SK-N-SH treated with all-trans-retinoic acid at 6 μM for 48 hours (cell line): Measurements from ENCODE around the gene PPP2R2C.

Experiments used
- ATAC-seq: fragments of 200-7000 bp; cut with Tn5 transposase; 3 replicates; pipeline ENCODE4 v1.9.1; 2020; ENCODE audit warnings: mild to moderate bottlenecking, moderate library complexity
- ARNTL ChIP-seq: fragments of 450-650 bp; formaldehyde crosslinking; IDR thresholded peaks from 2 replicates; pipeline ENCODE4 v1.5.0; 2020; ENCODE audit warnings: low read depth, mild to moderate bottlenecking, moderate library complexity, borderline replicate concordance
- BACH2 ChIP-seq: fragments of 250-450 bp; sonication (Bioruptor Pico); IDR thresholded peaks from 2 replicates; pipeline ENCODE4 v1.9.0; 2021; ENCODE audit warnings: mild to moderate bottlenecking, borderline replicate concordance
- CSDC2 ChIP-seq: fragments of 250-450 bp; sonication (Bioruptor Pico); IDR thresholded peaks from 2 replicates; pipeline ENCODE4 v1.5.0; 2020; ENCODE audit warnings: mild to moderate bottlenecking, moderate library complexity
- ESRRG ChIP-seq: fragments of 250-450 bp; sonication (Bioruptor Pico); IDR thresholded peaks from 2 replicates; pipeline ENCODE4 v1.6.1; 2021; ENCODE audit warnings: mild to moderate bottlenecking
- GLIS3 ChIP-seq: fragments of 250-450 bp; sonication (Bioruptor Pico); IDR thresholded peaks from 2 replicates; pipeline ENCODE4 v1.5.0; 2020; ENCODE audit warnings: mild to moderate bottlenecking, moderate library complexity
- ISL1 ChIP-seq: fragments of 250-450 bp; sonication (Bioruptor Pico); IDR thresholded peaks from 2 replicates; pipeline ENCODE4 v2.1.2; 2022; ENCODE audit warnings: mild to moderate bottlenecking, moderate library complexity
- OSR1 ChIP-seq: fragments of 250-450 bp; sonication (Bioruptor Pico); IDR thresholded peaks from 2 replicates; pipeline ENCODE4 v1.8.0; 2022; ENCODE audit warnings: moderate library complexity, mild to moderate bottlenecking, inconsistent platforms
- PPARA ChIP-seq: fragments of 250-450 bp; sonication (Bioruptor Pico); IDR thresholded peaks from 2 replicates; pipeline ENCODE4 v1.5.0; 2020; ENCODE audit warnings: mild to moderate bottlenecking, borderline replicate concordance
- RARB ChIP-seq: fragments of 250-450 bp; sonication (Bioruptor Pico); IDR thresholded peaks from 2 replicates; pipeline ENCODE4 v1.8.0; 2021; ENCODE audit warnings: mild to moderate bottlenecking, moderate library complexity
- SNAI2 ChIP-seq: fragments of 250-450 bp; sonication (Bioruptor Pico); IDR thresholded peaks from 2 replicates; pipeline ENCODE4 v1.5.0; 2020; ENCODE audit warnings: mild to moderate bottlenecking, moderate library complexity
- TCF4 ChIP-seq: fragments of 250-450 bp; sonication (Bioruptor Pico); IDR thresholded peaks from 2 replicates; pipeline ENCODE4 v1.8.0; 2021; ENCODE audit warnings: mild to moderate bottlenecking, moderate library complexity, borderline replicate concordance
- TOX ChIP-seq: fragments of 250-450 bp; sonication (Bioruptor Pico); IDR thresholded peaks from 2 replicates; pipeline ENCODE4 v1.8.0; 2021; ENCODE audit warnings: mild to moderate bottlenecking, moderate library complexity, borderline replicate concordance
- ZC3H10 ChIP-seq: fragments of 250-450 bp; sonication (Bioruptor Pico); IDR thresholded peaks from 2 replicates; pipeline ENCODE4 v1.5.1; 2021; ENCODE audit warnings: mild to moderate bottlenecking, moderate library complexity
- ZFP3 ChIP-seq: fragments of 250-450 bp; sonication (Bioruptor Pico); IDR thresholded peaks from 2 replicates; pipeline ENCODE4 v1.5.0; 2020; ENCODE audit warnings: mild to moderate bottlenecking, moderate library complexity
- ZFP30 ChIP-seq: fragments of 450-650 bp; formaldehyde crosslinking; IDR thresholded peaks from 2 replicates; pipeline ENCODE4 v1.5.0; 2022; ENCODE audit warnings: mild to moderate bottlenecking, moderate library complexity
- ZNF565 ChIP-seq: fragments of 450-650 bp; formaldehyde crosslinking; conservative IDR thresholded peaks from 2 replicates; pipeline ENCODE4 v1.5.0; 2020; ENCODE audit warnings: low read depth, mild to moderate bottlenecking, moderate library complexity
- ZNF70 ChIP-seq: fragments of 450-650 bp; formaldehyde crosslinking; IDR thresholded peaks from 2 replicates; pipeline ENCODE4 v1.5.0; 2020; ENCODE audit warnings: mild to moderate bottlenecking, moderate library complexity
- ZNF8 ChIP-seq: fragments of 450-650 bp; formaldehyde crosslinking; IDR thresholded peaks from 2 replicates; pipeline ENCODE4 v1.5.0; 2020; ENCODE audit warnings: mild to moderate bottlenecking, moderate library complexity
- TF ChIP-seq, protein P1 (sequence below): fragments of 250-450 bp; sonication (Bioruptor Pico); IDR thresholded peaks from 2 replicates; pipeline ENCODE4 v1.8.0; 2020; ENCODE audit warnings: mild to moderate bottlenecking, moderate library complexity, borderline replicate concordance
- TF ChIP-seq, protein P2 (sequence below): fragments of 250-450 bp; sonication (Bioruptor Pico); IDR thresholded peaks from 2 replicates; pipeline ENCODE4 v1.8.0; 2021; ENCODE audit warnings: low read depth, mild to moderate bottlenecking, moderate library complexity, borderline replicate concordance
- TF ChIP-seq, protein P3 (sequence below): fragments of 250-450 bp; sonication (Bioruptor Pico); IDR thresholded peaks from 2 replicates; pipeline ENCODE4 v1.5.1; 2020; ENCODE audit warnings: low read depth, mild to moderate bottlenecking, moderate library complexity
- TF ChIP-seq, protein P4 (sequence below): fragments of 250-450 bp; sonication (Bioruptor Pico); IDR thresholded peaks from 2 replicates; pipeline ENCODE4 v1.5.1; 2021; ENCODE audit warnings: mild to moderate bottlenecking, moderate library complexity
- TF ChIP-seq, protein P5 (sequence below): fragments of 250-450 bp; sonication (Bioruptor Pico); IDR thresholded peaks from 2 replicates; pipeline ENCODE4 v1.5.0; 2020; ENCODE audit warnings: mild to moderate bottlenecking, moderate library complexity

The PPP2R2C gene

DNA sequence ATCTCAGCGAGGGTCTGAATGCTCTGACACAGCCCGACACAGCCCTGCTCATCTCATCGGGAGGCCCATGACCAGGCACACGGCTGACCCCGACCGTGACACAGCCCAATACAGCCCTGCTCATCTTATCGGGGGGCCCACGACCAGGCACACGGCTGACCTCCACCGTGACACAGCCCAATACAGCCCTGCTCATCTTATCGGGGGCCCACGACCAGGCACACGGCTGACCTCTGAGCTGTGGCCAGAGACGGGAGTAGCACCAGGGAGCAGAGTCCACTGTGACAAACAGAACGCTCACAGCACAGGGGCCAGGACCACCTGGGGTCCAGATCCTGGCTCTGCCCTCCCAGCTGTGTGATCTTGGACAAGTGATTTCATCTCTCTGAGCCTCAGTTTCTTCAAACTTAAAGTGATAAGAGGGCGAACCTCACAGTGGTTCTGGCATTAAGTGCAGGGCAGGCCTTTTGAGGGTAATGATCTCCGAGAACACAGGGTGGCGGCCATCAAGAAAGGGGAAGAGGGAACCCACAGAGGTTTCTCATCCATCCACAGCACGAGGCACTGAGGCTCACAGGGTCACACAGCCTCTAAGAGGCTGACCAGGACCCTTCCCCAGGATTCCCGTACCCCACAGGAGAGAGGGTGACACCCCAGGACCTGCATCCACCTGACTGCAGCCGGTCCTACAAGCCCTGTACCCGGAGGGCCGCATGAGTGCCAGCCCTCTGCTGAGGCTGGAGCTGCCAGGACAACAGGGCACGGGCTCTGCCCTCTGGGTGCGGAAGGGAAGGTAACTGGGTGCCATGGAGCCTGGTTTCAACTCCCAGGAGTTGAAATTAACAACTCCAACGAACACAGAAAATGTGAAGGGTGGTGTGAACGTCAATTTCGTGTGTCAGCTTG, 142.7 kb downstream of the PPP2R2C start:
- ATAC-seq = no peak
- TF ChIP-seq ISL1 (no peak), ZFP3 (CRISPR knock-in tag) (no peak), GLIS3 (CRISPR knock-in tag) (no peak), SNAI2 (CRISPR knock-in tag) (no peak), OSR1 (CRISPR knock-in tag) (no peak), ZNF70 (CRISPR knock-in tag) (no peak), ZFP30 (CRISPR knock-in tag) (no peak), ESRRG (CRISPR knock-in tag) (no peak)
- TF ChIP-seq, protein P1, sequence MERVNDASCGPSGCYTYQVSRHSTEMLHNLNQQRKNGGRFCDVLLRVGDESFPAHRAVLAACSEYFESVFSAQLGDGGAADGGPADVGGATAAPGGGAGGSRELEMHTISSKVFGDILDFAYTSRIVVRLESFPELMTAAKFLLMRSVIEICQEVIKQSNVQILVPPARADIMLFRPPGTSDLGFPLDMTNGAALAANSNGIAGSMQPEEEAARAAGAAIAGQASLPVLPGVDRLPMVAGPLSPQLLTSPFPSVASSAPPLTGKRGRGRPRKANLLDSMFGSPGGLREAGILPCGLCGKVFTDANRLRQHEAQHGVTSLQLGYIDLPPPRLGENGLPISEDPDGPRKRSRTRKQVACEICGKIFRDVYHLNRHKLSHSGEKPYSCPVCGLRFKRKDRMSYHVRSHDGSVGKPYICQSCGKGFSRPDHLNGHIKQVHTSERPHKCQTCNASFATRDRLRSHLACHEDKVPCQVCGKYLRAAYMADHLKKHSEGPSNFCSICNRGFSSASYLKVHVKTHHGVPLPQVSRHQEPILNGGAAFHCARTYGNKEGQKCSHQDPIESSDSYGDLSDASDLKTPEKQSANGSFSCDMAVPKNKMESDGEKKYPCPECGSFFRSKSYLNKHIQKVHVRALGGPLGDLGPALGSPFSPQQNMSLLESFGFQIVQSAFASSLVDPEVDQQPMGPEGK (CRISPR knock-in tag) = no peak
- TF ChIP-seq, protein P2, sequence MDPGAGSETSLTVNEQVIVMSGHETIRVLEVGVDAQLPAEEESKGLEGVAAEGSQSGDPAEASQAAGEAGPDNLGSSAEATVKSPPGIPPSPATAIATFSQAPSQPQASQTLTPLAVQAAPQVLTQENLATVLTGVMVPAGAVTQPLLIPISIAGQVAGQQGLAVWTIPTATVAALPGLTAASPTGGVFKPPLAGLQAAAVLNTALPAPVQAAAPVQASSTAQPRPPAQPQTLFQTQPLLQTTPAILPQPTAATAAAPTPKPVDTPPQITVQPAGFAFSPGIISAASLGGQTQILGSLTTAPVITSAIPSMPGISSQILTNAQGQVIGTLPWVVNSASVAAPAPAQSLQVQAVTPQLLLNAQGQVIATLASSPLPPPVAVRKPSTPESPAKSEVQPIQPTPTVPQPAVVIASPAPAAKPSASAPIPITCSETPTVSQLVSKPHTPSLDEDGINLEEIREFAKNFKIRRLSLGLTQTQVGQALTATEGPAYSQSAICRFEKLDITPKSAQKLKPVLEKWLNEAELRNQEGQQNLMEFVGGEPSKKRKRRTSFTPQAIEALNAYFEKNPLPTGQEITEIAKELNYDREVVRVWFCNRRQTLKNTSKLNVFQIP (CRISPR knock-in tag) = no peak
- TF ChIP-seq, protein P3, sequence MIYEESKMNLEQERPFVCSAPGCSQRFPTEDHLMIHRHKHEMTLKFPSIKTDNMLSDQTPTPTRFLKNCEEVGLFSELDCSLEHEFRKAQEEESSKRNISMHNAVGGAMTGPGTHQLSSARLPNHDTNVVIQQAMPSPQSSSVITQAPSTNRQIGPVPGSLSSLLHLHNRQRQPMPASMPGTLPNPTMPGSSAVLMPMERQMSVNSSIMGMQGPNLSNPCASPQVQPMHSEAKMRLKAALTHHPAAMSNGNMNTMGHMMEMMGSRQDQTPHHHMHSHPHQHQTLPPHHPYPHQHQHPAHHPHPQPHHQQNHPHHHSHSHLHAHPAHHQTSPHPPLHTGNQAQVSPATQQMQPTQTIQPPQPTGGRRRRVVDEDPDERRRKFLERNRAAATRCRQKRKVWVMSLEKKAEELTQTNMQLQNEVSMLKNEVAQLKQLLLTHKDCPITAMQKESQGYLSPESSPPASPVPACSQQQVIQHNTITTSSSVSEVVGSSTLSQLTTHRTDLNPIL = no peak
- TF ChIP-seq, protein P4, sequence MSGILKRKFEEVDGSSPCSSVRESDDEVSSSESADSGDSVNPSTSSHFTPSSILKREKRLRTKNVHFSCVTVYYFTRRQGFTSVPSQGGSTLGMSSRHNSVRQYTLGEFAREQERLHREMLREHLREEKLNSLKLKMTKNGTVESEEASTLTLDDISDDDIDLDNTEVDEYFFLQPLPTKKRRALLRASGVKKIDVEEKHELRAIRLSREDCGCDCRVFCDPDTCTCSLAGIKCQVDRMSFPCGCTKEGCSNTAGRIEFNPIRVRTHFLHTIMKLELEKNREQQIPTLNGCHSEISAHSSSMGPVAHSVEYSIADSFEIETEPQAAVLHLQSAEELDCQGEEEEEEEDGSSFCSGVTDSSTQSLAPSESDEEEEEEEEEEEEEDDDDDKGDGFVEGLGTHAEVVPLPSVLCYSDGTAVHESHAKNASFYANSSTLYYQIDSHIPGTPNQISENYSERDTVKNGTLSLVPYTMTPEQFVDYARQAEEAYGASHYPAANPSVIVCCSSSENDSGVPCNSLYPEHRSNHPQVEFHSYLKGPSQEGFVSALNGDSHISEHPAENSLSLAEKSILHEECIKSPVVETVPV (CRISPR knock-in tag) = no peak

DNA sequence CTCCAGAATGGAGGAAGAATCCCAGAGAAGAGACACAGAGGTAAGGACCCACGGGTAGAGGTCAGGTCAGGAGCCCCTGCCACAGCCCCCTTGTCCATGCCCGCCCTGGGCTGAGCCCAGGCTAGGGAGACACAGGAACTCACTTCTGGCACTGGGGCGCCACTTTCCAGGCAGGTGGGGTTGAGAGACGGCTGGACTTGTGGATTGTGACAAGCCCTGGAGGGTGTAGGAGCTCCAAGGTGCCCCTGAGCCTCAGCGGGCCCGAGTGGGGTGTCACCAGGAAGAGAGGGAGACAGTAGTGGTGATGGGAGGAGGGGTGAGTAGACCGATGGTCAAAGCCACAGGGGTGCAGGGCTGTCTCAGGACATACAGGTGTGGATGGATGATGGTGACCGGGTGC, 143.9 kb downstream of the PPP2R2C start:
- TF ChIP-seq BACH2 = no peak
- TF ChIP-seq RARB (CRISPR knock-in tag) = no peak
- no peak for TF ChIP-seq ISL1
- no peak for TF ChIP-seq CSDC2 (CRISPR knock-in tag)
- TF ChIP-seq ZFP3 (CRISPR knock-in tag) = no peak
- TF ChIP-seq TOX = no peak
- TF ChIP-seq ZNF565 (CRISPR knock-in tag) = no peak
- no peak for TF ChIP-seq TCF4 (CRISPR knock-in tag)
- TF ChIP-seq, protein P1 (CRISPR knock-in tag) = no peak
- no peak for TF ChIP-seq ZC3H10 (CRISPR knock-in tag)
- no peak for TF ChIP-seq PPARA (CRISPR knock-in tag)
- no peak for TF ChIP-seq ZNF70 (CRISPR knock-in tag)
- no peak for TF ChIP-seq ZNF8 (CRISPR knock-in tag)
- TF ChIP-seq, protein P4 (CRISPR knock-in tag) = no peak
- no peak for TF ChIP-seq OSR1 (CRISPR knock-in tag)
- TF ChIP-seq ZFP30 (CRISPR knock-in tag) = no peak
- TF ChIP-seq, protein P3 = no peak
- TF ChIP-seq, protein P5, sequence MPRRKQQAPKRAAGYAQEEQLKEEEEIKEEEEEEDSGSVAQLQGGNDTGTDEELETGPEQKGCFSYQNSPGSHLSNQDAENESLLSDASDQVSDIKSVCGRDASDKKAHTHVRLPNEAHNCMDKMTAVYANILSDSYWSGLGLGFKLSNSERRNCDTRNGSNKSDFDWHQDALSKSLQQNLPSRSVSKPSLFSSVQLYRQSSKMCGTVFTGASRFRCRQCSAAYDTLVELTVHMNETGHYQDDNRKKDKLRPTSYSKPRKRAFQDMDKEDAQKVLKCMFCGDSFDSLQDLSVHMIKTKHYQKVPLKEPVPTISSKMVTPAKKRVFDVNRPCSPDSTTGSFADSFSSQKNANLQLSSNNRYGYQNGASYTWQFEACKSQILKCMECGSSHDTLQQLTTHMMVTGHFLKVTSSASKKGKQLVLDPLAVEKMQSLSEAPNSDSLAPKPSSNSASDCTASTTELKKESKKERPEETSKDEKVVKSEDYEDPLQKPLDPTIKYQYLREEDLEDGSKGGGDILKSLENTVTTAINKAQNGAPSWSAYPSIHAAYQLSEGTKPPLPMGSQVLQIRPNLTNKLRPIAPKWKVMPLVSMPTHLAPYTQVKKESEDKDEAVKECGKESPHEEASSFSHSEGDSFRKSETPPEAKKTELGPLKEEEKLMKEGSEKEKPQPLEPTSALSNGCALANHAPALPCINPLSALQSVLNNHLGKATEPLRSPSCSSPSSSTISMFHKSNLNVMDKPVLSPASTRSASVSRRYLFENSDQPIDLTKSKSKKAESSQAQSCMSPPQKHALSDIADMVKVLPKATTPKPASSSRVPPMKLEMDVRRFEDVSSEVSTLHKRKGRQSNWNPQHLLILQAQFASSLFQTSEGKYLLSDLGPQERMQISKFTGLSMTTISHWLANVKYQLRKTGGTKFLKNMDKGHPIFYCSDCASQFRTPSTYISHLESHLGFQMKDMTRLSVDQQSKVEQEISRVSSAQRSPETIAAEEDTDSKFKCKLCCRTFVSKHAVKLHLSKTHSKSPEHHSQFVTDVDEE (CRISPR knock-in tag) = no peak
- TF ChIP-seq ARNTL (CRISPR knock-in tag) = no peak
- TF ChIP-seq SNAI2 (CRISPR knock-in tag) = no peak
- ATAC-seq = no peak
